Measurements from ENCODE around the gene ANKS4B.
A peak's percentile ranks its signal among the peaks of the same experiment; 100 is the strongest.
"Not testable (repeated sequence)": the region's sequence is repeated elsewhere in the genome, so short reads cannot be mapped to it uniquely, and the experiment has no call there.

Gene ANKS4B

GRCh38 chr16:21263640-21264570 is 30.4 kb downstream of the ANKS4B start:
- DNase-seq = peak in 1 of 3 donors; percentile 11

- peak in 1 of 3 donors; percentile 14 for DNase-seq
Measured at GRCh38 chr16:21264571-21265036, 31.1 kb downstream of the ANKS4B start.

DNA sequence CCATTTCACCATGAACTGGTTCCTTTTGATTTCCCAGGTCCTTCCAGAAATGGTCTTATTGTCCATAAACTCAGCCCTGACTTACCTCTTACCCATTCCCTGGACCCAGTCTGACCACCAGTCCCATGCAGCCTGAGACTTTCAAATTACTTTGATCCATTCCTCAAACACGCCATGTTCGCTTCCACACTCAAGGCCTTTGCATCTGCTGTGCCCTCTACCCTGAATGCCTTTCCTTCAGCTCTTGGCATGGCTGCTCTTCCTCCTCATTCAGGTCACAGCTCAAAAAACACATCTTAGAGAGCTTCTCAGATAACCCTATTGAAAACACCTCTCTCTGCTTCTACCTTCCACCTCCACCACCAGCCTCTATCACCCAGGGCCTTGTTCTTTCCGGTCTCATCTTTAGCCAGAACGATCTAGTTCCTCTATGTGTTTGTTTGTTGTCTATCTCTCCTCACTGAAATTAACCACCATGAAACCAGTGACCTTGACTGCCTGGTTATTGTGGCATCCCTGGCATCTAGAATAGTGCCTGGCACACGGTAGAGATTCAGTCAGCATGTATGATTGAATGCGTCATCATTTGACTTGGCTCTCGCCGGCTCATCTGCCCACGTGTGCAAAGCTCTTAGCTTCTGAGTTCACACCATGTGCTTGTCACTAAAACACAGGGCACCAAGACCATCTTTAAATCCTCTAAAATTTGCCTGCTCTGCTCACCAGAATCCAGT is 31.8 kb downstream of the ANKS4B start:
- DNase-seq = peak in 1 of 3 donors; percentile 13

DNA sequence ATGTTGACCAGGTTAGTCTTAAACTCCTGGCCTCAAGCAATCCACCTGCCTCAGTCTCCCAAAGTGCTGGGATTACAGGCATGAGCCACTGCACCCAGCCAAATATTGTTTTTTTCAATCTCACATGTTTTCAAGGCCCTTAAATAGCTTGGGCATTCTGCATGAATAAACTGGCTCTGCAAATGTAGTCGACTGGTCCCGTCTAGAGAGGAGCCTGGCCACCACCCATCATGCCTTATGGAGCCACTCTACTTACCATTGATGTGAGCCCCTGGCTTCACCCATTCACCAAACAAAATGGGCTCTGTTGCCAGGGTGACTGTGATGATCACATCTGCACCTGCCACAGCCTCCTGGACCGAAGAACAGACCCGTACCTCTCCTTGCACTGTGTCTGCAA is 33.8 kb downstream of the ANKS4B start:
- no peak for DNase-seq

- no peak for DNase-seq
Measured at GRCh38 chr16:21268236-21268635, 34.7 kb downstream of the ANKS4B start.

DNA sequence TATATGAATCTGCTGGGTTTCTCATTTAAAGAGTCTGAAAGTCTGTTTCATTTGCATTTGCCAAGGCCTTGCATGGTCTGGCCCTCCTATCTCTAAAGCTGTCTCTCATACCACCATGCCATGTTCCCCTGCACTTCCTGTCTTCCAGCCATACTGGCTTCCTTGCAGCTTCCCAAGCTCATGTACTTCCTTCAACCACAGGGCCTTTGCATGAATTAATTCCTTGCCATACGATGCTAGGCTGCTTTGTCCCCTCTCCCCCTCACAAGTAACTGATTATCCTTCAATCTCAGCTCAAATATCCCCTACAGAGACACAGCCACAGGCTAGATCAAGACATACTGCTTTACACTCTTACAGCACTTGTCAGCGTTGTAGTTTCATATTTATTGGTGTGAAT is 38.8 kb downstream of the ANKS4B start:
- no peak for DNase-seq

- not testable (repeated sequence) for DNase-seq
Measured at GRCh38 chr16:21272763-21273162, 39.3 kb downstream of the ANKS4B start.

- no peak for DNase-seq
Measured at GRCh38 chr16:21274172-21274726, 40.8 kb downstream of the ANKS4B start.

GRCh38 chr16:21275529-21275928 is 42.0 kb downstream of the ANKS4B start:
- DNase-seq = no peak

- DNase-seq = peak in 1 of 3 donors; percentile 22
Measured at GRCh38 chr16:21276090-21276489, 42.6 kb downstream of the ANKS4B start.

GRCh38 chr16:21277045-21277926 is 43.8 kb downstream of the ANKS4B start:
- no peak for DNase-seq

DNA sequence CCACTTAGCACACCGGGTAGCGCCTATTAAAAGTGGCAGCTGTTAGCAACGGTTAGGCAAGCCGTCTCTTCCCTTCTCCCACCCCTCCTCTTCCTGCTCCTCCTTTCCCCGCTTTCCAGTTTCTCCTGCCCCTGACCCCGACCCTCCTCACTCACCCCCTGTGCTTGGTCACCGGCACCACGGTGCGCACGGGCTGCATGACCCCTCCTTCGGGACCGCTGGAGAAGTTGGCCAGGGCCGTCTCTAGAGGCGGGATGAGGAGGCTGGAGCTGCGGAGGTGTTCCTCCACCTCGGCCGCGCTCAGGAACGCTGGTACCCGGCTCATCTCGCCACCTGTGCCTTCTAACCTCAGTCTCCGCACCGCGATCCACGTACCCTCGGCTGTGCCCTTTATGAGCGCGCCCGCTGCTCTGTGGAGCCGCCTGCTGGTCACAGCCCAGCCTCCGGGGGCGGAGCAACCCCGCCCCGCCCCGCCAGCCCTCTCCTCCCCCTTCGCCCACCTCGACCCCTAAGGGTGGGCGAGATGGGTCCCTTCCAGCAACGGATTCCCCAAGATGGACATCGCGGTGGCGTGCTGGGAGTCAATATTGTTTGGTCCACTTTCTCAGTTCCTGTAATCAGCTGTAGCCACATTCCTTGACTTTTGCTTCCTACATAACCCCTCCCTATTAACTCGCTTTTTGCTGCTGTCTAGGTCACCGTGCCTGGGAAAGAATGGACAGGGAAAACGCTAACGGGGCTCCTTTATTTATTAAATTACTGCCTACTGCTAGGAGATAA is 44.6 kb downstream of the ANKS4B start, which contains the start of gene CRYM:
Gene CRYM, minus strand, starts transcription at position 364 of the 780 bp plus-strand sequence. Its CDS starts 39 bp downstream, at position 325.
- DNase-seq = peak; percentile 52 to 79 (median 66)

GRCh38 chr16:21279501-21279900 is 46.0 kb downstream of the ANKS4B start:
- no peak for DNase-seq

- DNase-seq = no peak
Measured at GRCh38 chr16:21281698-21282389, 48.3 kb downstream of the ANKS4B start.

DNA sequence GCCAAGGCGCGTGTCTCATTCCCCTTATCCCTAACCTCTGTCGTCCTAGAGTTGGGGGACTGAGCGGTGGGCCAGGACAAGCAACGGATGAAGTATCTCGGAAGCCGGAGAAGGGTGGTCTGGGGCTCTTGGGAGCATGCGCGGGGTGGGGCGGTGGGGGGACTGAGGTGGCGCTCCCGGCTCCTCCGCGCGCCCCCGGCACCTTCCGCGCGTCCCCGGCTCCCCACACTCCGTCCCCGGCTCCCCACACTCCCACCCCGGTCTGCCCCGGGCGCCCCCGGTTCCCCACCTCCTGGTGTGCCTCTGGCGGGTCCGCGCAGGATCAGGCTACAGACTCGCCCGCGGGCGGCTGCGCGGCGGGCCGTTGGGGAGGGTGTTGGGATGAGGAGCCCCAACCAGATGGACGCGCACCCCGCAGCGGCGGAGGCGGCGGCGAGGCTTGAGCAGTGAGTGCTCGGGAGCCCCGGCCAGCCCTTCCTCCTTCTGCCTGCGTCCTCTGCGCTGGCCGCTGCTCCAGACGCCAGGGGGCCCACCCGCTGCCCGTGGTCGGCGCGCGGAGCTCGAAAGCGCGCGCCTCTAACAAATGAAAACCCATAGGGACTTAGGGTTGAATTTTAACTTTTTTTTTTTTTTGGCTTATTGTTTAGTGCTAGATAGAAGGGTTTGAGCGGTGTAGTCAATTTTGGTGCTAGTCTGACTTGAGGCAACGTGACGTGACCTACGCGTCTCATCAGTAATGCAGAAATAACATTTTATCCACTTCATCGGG is 50.2 kb downstream of the ANKS4B start:
- DNase-seq = peak; percentile 63 to 84 (median 70)

DNA sequence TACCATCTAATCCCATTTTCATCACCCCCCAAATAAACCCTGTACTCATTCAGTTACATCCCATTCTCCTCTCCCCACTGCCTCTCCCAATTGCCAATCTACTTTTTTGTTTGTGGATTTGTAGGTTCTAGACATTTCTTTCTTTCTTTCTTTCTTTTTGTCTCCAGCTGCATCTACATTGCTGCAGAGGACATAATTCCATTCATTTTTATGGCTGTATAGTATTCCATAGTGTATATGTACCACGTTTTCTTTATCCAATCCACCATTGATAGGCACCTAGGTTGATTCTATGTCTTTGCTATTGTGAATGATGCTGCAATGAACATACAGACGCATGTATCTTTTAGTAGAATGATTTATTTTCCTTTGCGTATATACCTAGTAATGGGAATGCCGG is 50.9 kb downstream of the ANKS4B start:
- no peak for DNase-seq

GRCh38 chr16:21285314-21285713 is 51.8 kb downstream of the ANKS4B start:
- no peak for DNase-seq

- not testable (repeated sequence) for DNase-seq
Measured at GRCh38 chr16:21289789-21290188, 56.3 kb downstream of the ANKS4B start.

GRCh38 chr16:21300309-21301167 is 67.0 kb downstream of the ANKS4B start:
- peak; percentile 97 to 100 (median 100) for DNase-seq

Measured in suppressor macrophage treated with lipopolysaccharide for 1 hour (primary cell).